ENCODE measurements around the gene FCN3.
A peak's percentile ranks its signal among the peaks of the same experiment; 100 is the strongest.

Gene FCN3

GRCh38 chr1:27357281-27358037 is 17.2 kb downstream of the FCN3 start:
- peak; percentile 86 to 92 for DNase-seq

GRCh38 chr1:27356619-27357280 is 17.9 kb downstream of the FCN3 start:
- DNase-seq: peak; percentile 43 to 46

GRCh38 chr1:27356277-27356618 is 18.4 kb downstream of the FCN3 start:
- DNase-seq: no peak

GRCh38 chr1:27355683-27356082 is 18.9 kb downstream of the FCN3 start:
- no peak for DNase-seq

DNA sequence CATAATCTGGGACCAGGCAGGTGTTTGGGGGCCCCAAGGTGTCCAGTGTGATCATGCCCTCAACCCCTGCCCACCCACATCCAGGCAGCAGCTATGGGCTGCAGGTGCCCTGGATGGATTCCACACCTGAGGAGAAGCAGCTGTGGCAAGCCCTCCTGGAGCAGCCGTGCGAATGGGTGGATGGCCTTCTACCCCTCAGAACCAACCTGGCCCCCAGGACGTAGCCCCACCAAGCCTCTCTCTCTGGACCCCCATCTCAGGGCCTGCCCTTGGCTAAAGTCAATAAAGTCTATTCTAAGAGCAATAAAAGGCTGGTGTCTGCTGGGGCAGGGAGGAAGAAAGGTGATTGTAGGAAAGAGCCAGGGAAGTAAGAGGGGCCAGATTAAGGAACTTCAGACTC is 21.0 kb downstream of the FCN3 start:
- no peak for DNase-seq

- DNase-seq: no peak
These were observed 21.5 kb downstream of the FCN3 start for GRCh38 chr1:27353166-27353565.

GRCh38 chr1:27351541-27352107 is 23.0 kb downstream of the FCN3 start:
- no peak for DNase-seq

DNA sequence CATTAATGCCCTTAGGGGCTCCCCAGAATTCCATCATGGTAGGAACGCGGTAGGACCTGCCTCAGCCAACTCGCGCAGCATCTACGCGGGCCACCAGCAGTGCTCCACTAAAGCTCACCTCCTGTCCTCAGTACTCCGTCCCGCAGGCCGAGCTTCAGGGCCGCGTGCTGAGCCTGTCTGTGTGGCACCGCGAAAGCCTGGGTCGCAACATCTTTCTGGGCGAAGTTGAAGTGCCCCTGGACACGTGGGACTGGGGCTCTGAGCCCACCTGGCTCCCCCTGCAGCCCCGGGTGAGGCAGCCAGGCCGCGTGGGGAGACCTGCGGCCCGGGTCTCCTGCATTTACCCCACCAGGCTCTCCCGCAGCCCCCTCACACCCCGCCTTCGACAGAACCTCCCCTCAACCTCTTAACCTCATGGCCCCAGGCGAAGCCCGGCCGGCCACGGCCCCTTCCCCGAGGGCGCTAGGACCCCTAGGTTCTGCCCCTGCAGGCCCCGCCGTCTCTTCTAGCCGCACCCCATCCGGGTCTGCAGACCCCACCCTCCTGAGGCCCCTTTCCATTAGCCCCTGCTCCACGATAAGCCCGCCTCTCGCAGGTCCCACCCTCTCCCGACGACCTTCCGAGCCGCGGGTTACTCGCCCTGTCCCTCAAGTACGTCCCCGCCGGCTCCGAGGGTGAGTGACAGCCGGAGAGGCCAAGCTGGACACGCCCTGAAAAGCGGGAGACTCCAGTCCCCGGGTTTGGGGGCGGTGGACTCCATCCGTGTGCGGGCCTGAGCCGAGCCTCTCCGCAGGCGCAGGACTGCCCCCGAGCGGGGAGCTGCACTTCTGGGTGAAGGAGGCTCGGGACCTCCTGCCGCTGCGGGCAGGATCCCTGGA is 23.7 kb downstream of the FCN3 start:
- DNase-seq: no peak

DNA sequence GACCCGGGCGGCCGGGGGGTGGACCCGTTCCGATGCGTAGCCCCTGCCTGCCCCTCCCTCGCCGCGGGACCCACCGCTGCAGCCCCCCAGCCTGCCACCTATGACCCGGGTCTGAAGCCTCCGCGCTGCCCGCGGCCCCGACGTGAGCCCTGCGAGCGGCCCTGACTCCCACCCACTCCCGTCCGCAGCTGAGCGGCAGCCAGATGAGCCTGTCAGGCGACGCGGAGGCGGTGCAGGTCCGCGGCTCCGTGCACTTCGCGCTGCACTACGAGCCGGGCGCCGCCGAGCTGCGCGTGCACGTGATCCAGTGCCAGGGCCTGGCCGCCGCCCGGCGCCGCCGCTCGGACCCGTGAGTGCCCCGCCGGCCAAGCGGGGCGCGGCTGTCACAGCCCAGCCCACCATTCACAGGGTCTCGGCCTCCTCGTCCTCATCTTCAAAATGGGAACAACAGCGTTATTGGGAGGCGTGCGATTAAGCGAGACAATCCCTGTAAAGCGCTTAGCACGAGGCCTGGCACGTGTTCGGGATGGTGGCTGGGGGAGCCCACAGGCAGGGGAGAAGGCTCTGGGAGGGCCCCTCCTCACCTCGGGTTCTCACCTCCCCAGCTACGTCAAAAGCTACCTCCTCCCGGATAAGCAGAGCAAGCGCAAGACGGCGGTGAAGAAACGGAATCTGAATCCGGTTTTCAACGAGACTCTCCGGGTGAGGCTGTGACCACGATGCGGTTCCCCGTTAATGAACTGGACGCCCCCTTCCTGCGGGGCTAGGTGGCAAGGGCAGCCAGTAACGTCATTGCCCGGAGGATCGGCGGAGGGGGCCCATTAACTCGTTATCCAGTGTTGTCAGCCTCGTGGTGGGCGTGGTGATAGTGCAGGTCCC is 24.6 kb downstream of the FCN3 start:
- peak in 1 of 2 experiments; percentile 54 for DNase-seq

DNA sequence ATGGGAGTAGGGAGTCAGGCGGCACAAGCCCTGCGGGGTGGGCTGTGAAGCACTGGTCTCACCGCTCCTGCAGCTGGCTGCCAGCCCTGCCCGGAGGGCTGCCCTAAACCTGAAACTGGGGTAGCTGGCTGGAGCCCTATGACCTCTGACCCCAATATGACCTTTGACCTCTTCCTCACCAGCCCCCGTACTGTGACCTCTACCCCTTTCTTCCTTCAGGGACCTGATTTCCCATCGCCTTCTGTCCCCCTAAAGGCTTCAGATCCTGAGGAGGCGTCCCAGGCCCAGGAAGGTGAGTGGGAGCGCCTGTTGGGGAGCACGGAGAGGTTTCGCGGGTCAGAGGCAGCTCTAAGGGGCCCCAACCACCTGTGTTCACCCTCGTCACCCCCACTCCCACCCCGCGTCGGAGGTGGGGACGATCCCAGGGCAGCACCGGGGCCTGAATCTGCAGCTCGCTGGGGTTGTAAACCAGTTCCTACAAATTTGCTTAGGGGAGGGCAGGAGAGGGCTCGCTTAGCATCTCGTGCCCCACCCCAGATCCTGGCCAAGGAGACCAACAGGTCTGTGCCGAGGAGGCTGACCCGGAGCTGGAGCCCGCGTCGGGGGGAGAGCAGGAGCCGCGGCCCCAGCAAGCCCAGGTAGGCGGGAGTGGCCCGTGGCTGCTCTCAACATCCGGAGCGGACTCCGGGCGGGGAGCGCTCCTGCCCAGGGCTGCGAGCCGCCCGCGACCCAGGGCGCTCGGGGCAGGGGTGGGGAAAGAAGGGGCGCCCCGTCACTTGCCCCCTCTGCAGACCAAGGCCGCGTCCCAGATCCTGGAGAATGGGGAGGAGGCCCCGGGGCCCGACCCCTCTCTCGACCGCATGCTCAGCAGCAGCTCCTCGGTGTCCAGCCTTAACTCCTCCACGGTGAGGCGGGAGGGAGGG is 25.5 kb downstream of the FCN3 start:
- peak; percentile 50 to 67 for DNase-seq

DNA sequence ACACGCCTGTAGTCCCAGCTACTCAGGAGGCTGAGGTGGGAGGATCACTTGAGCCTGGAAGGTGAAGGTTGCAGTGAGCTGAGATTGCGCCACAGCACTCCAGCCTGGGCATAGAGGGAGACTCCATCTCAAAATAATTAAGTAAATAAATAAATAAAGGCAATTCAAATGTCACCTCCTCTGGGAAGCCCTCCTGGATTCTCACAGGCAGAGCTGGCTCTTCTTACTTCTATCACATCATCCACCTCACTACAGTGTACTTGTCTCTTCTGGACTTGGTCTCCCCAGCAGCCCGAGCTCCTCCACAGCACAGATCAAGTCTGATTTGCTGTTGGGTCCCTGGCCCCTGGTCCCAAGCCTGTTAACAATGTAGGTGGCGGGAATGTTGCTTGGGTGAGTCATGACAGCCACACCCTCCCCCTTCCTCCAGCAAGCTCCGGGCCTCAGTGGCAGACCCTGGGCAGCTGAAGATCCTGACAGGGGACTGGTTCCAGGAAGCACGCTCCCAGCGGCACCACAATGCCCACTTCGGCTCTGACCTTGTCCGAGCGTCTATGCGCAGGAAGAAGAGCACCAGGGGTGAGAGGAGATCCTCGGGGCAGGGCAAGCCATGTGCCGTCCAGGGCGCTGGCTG is 27.5 kb downstream of the FCN3 start:
- no peak for DNase-seq

DNA sequence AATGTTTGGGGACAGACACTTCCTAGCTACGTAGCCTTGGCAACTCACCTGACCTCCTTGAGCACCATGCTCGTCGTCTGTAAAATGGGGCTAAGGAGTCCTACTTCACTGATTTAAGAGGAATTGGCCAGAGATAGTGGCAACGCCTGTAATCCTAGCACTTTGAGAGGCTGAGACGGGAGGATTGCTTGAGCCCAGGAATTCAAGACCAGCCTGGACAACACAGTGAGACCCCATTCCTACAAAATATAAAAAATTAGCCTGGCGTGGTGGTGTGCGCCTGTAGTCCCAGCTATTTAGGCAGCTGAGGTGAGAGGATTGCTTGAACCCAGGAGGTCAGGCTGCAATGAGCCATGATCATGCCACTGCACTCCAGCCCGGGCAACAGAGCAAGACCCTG is 28.3 kb downstream of the FCN3 start:
- no peak for DNase-seq

DNA sequence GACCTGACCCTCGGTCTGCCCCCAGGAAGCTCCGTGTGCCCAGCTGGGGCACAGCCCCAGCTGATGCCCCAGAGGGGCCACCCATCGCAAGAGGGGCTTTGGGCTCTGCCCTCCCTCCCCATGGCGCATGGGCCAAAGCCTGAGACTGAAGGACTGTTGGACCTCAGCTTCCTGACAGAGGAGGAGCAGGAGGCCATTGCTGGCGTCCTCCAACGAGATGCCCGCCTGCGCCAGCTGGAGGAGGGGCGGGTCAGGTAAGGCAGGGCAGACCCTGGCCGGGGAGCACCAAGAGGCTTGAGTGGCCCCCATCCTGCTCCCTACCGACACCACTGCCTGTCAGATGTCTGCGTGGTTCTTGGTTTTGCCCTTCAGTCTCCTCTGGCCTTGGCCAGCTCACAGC is 29.4 kb downstream of the FCN3 start:
- DNase-seq: no peak

- no peak for DNase-seq
These were observed 31.0 kb downstream of the FCN3 start for GRCh38 chr1:27343639-27344025.

GRCh38 chr1:27342778-27343638 is 31.6 kb downstream of the FCN3 start:
- peak; percentile 71 to 74 for DNase-seq

GRCh38 chr1:27342391-27342777 is 32.2 kb downstream of the FCN3 start:
- peak; percentile 55 to 66 for DNase-seq

DNA sequence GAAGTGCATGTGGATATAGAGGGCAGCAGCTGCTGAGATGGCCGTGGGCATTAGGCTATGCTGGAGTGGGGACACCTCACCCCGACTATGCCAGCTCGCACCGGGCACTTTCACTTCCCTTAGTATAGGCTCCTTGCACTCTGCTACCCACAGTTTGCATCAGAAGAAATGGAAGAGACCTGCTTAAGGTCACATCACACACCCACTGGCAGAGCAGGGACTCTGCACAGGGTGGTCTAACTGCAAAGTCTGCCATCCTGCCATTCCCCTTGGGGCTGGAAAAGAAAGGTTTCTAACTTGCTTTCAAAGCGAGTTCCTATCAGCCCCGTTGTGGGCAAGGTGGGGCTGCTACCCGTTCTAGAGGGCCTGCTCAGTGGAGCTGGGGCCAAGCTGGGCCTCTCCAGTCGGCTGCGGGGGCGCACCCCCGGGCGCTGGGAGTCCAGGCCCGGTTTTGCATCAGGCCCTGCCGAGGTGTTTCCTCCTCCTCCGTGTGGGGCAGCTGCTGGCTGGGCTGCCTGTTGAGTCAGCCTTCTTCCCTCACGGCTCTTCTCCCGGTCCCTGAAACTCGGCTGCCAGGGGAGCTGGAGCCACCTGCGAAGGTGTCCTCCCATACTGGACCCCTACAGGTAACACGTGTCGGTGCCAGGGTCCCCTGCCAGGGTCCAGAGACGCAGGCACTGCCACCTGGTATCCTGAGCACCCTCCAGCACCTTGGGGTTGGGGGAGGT is 32.9 kb downstream of the FCN3 start, which contains the start of gene SYTL1:
SYTL1 (plus strand) TSS at position 498 of the 728 bp plus-strand sequence. CDS start 3,313 bp downstream, outside the sequence.
- peak; percentile 77 to 81 for DNase-seq

DNA sequence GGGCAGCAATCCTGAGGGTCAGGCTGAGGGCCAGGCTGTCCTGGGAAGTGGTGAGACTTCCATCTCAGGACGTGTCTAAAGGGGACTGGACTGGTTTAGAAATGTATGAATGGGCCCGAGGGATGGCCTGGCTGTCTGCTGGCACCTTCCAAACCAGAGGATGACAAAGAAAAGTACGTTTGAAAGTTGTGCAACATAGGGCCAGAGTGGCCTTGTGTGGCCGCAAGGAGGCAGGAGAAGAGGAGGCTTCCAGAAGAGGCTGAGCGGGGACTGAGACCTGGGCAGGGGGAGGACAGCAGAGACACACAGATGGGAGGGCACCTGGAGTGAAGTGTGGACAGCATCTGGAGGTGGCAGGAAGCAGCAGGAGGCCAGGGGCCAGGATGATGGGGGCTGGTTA is 35.4 kb downstream of the FCN3 start:
- DNase-seq: no peak

- DNase-seq: no peak
These were observed 35.9 kb downstream of the FCN3 start for GRCh38 chr1:27338751-27339150.
